NCI-H1436 (cell line): ENCODE measurements around the gene APOL2.
"Not testable (repeated sequence)": the region's sequence is repeated elsewhere in the genome, so short reads cannot be mapped to it uniquely, and the experiment has no call there.

ENCODE experiments used
- DNase-seq: peaks from one replicate; lab custom pipeline; 2025; lab: John Stamatoyannopoulos, UW

The APOL2 gene

GRCh38 chr22:36262307-36262706 lies 23.0 kb upstream of the APOL2 start:
- not testable (repeated sequence) for DNase-seq

GRCh38 chr22:36261675-36262074 lies 22.3 kb upstream of the APOL2 start:
- DNase-seq = not testable (repeated sequence)

- no peak for DNase-seq
Measured at GRCh38 chr22:36259615-36260300, 20.4 kb upstream of the APOL2 start.

- no peak for DNase-seq
Measured at GRCh38 chr22:36258701-36259614, 19.6 kb upstream of the APOL2 start.

GRCh38 chr22:36257948-36258670 lies 18.8 kb upstream of the APOL2 start:
- no peak for DNase-seq

- DNase-seq = no peak
Measured at GRCh38 chr22:36257308-36257707, 18.0 kb upstream of the APOL2 start.

- DNase-seq = no peak
Measured at GRCh38 chr22:36256478-36256877, 17.2 kb upstream of the APOL2 start.

GRCh38 chr22:36255572-36255971 lies 16.2 kb upstream of the APOL2 start:
- DNase-seq = not testable (repeated sequence)

GRCh38 chr22:36253523-36254490 lies 14.5 kb upstream of the APOL2 start:
- no peak for DNase-seq

- DNase-seq = no peak
Measured at GRCh38 chr22:36252754-36253522, 13.6 kb upstream of the APOL2 start, which contains the start of gene APOL1. Gene APOL1, plus strand, starts transcription at chr22:36253133. Its CDS starts 1,823 bp downstream, at chr22:36254956.

- DNase-seq = not testable (repeated sequence)
Measured at GRCh38 chr22:36251979-36252608, 12.8 kb upstream of the APOL2 start.

- not testable (repeated sequence) for DNase-seq
Measured at GRCh38 chr22:36250292-36250960, 11.1 kb upstream of the APOL2 start.

- DNase-seq = no peak
Measured at GRCh38 chr22:36249160-36249559, 9.8 kb upstream of the APOL2 start.

GRCh38 chr22:36247955-36248354 lies 8.6 kb upstream of the APOL2 start:
- no peak for DNase-seq

GRCh38 chr22:36246718-36247117 lies 7.4 kb upstream of the APOL2 start:
- no peak for DNase-seq

GRCh38 chr22:36245805-36246356 lies 6.6 kb upstream of the APOL2 start:
- no peak for DNase-seq

- DNase-seq = no peak
Measured at GRCh38 chr22:36244522-36245391, 5.4 kb upstream of the APOL2 start.

GRCh38 chr22:36243986-36244385 lies 4.7 kb upstream of the APOL2 start:
- no peak for DNase-seq
